Lower leg skin (tissue), 3 donors: ENCODE results near the gene INO80E.

Experiments
- CTCF ChIP-seq, 3 donors: fragments of 450-650 bp; IDR thresholded peaks; one replicate each; pipeline ENCODE4 v1.5.1; 2016; ENCODE audit warnings: antibody characterized with exemption in 3 of 3, mild to moderate bottlenecking in 3 of 3, moderate library complexity in 2 of 3
- POLR2A ChIP-seq, 2 donors: fragments of 450-650 bp; IDR thresholded peaks; one replicate each; pipeline ENCODE4 v1.6.1; 2016 to 2017; ENCODE audit warnings: antibody characterized with exemption in 2 of 2, mild to moderate bottlenecking in 1 of 2, moderate library complexity in 1 of 2

GRCh38 chr16:30033270-30033669 lies 37.2 kb downstream of the INO80E start:
- TF ChIP-seq CTCF (IDR thresholded peaks at IDR 0.05) (no peak), POLR2A (IDR thresholded peaks at IDR 0.05) (no peak)
